IMR-90 (cell line): ENCODE results near the gene WDR13. TPM values are rescaled to one million over a fixed set of nuclear protein-coding genes. Genes with fewer than 3 reads are reported as not detected.

Source experiments
- ATAC-seq: fragments of 200-7000 bp; cut with Tn5 transposase; 2 replicates; pipeline ENCODE4 v1.9.1; 2020; ENCODE audit warnings: low read depth, mild to moderate bottlenecking, moderate library complexity
- BruUV-seq: library from RNA; stranded (reverse); fragments of 400-500 nt; replicated peaks from 2 replicates; lab custom pipeline; 2021; lab: Mats Ljungman, UMichigan
- CTCF ChIA-PET: fragments of 300-600 bp; formaldehyde crosslinking; extraction: SDS; loops from one replicate; lab custom pipeline; 2021; ENCODE audit warnings: antibody characterized with exemption; lab: Yijun Ruan, JAX
- POLR2A ChIA-PET: fragments of 300-600 bp; sonication (Branson Sonifier 250); formaldehyde crosslinking; loops from one replicate; lab custom pipeline; 2022; ENCODE audit warnings: antibody characterized with exemption; ENCODE audit not compliant: unreplicated experiment; lab: Charles Lee
- DNase-seq: peaks from one replicate; pipeline ENCODE4 v3.0.0; 2013
- H2AFZ ChIP-seq: replicated peaks from 2 replicates; pipeline ENCODE3; 2013; ENCODE audit warnings: low read length, mild to moderate bottlenecking; ENCODE audit not compliant: poor library complexity
- H2AK5ac ChIP-seq: 2 replicates; pipeline ENCODE4 v1.6.1; 2013; ENCODE audit warnings: low read depth, low read length, inconsistent platforms
- H2AK9ac ChIP-seq: replicated peaks from 2 replicates; pipeline ENCODE3; 2013; ENCODE audit warnings: mild to moderate bottlenecking, low read depth, low read length, moderate library complexity; ENCODE audit not compliant: poor library complexity
- H2BK120ac ChIP-seq: 2 replicates; pipeline ENCODE4 v1.6.1; 2013; ENCODE audit warnings: low read depth, low read length, inconsistent platforms
- H2BK15ac ChIP-seq: 3 replicates; pipeline ENCODE4 v1.6.1; 2013; ENCODE audit warnings: low read depth, low read length, inconsistent platforms
- H2BK20ac ChIP-seq: 2 replicates; pipeline ENCODE4 v1.6.1; 2013; ENCODE audit warnings: low read depth, mild to moderate bottlenecking, inconsistent platforms, low read length, moderate library complexity
- H2BK5ac ChIP-seq: 2 replicates; pipeline ENCODE4 v1.6.1; 2013; ENCODE audit warnings: mild to moderate bottlenecking, low read depth, low read length, inconsistent platforms; ENCODE audit not compliant: poor library complexity, severe bottlenecking
- H3K14ac ChIP-seq: replicated peaks from 2 replicates; pipeline ENCODE4 v1.6.1; 2013; ENCODE audit warnings: low read depth, low read length, inconsistent platforms
- H3K18ac ChIP-seq: 2 replicates; pipeline ENCODE4 v1.6.1; 2013; ENCODE audit warnings: low read depth, low read length, control low read depth
- H3K23ac ChIP-seq: 2 replicates; pipeline ENCODE4 v1.6.1; 2013; ENCODE audit warnings: low read depth, low read length, inconsistent platforms
- H3K27ac ChIP-seq: 2 replicates; pipeline ENCODE4 v1.5.1; 2013; ENCODE audit warnings: mild to moderate bottlenecking, control low read depth, low read length; ENCODE audit not compliant: insufficient read depth
- H3K27me3 ChIP-seq: 2 replicates; pipeline ENCODE4 v1.6.1; 2013; ENCODE audit warnings: low read length; ENCODE audit not compliant: control insufficient read depth, insufficient read depth
- H3K36me3 ChIP-seq: 2 replicates; pipeline ENCODE4 v1.6.1; 2013; ENCODE audit warnings: low read length, mixed read lengths; ENCODE audit not compliant: control insufficient read depth, insufficient read depth
- H3K4ac ChIP-seq: 2 replicates; pipeline ENCODE4 v1.6.1; 2013; ENCODE audit warnings: low read depth, low read length, inconsistent platforms
- H3K4me1 ChIP-seq: 2 replicates; pipeline ENCODE4 v1.6.1; 2013; ENCODE audit warnings: low read length, mixed read lengths; ENCODE audit not compliant: control insufficient read depth, insufficient read depth
- H3K4me2 ChIP-seq: 2 replicates; pipeline ENCODE4 v1.6.1; 2013; ENCODE audit warnings: low read depth, mild to moderate bottlenecking, control low read depth, low read length, moderate library complexity
- H3K4me3 ChIP-seq: 2 replicates; pipeline ENCODE4 v1.5.1; 2013; ENCODE audit warnings: low read depth, mild to moderate bottlenecking, control low read depth, low read length, moderate library complexity; ENCODE audit not compliant: insufficient read depth
- H3K56ac ChIP-seq: 2 replicates; pipeline ENCODE4 v1.6.1; 2013; ENCODE audit warnings: low read length, inconsistent platforms; ENCODE audit not compliant: insufficient read depth; ENCODE audit errors: extremely low read depth
- H3K79me1 ChIP-seq, 2 experiments: 2 replicates each; pipeline ENCODE4 v1.6.1; 2013; ENCODE audit warnings: low read length in 2 of 2, inconsistent platforms in 1 of 2, low read depth in 1 of 2
- H3K9ac ChIP-seq: 2 replicates; pipeline ENCODE4 v1.6.1; 2013; ENCODE audit warnings: low read depth, low read length, control low read depth
- H3K9me1 ChIP-seq: 2 replicates; pipeline ENCODE4 v1.6.1; 2013; ENCODE audit warnings: low read length, inconsistent platforms; ENCODE audit not compliant: insufficient read depth
- H3K9me3 ChIP-seq: 2 replicates; pipeline ENCODE4 v1.6.1; 2013; ENCODE audit warnings: low read length; ENCODE audit not compliant: control insufficient read depth, insufficient read depth
- H4K20me1 ChIP-seq: 2 replicates; pipeline ENCODE4 v1.6.1; 2013; ENCODE audit warnings: low read length, inconsistent platforms; ENCODE audit not compliant: insufficient read depth
- H4K5ac ChIP-seq: 2 replicates; pipeline ENCODE4 v1.6.1; 2013; ENCODE audit warnings: mild to moderate bottlenecking, low read depth, low read length, control low read depth
- H4K8ac ChIP-seq, 2 experiments: 2 replicates each; pipeline ENCODE4 v1.6.1; 2013; ENCODE audit warnings: low read depth in 2 of 2, low read length in 2 of 2, control low read depth in 1 of 2, inconsistent platforms in 1 of 2
- H4K91ac ChIP-seq: 2 replicates; pipeline ENCODE4 v1.6.1; 2013; ENCODE audit warnings: low read depth, low read length, inconsistent platforms; ENCODE audit not compliant: insufficient read depth
- BHLHE40 ChIP-seq: fragments of 150-350 bp; IDR thresholded peaks from 2 replicates; pipeline ENCODE4 v1.6.1; 2016; ENCODE audit warnings: mild to moderate bottlenecking, low read depth, low read length
- CEBPB ChIP-seq: IDR thresholded peaks from 2 replicates; pipeline ENCODE4 v1.6.1; 2012; ENCODE audit warnings: low read depth, low read length, improper control_type of control experiment
- FOS ChIP-seq: fragments of 150-350 bp; IDR thresholded peaks from 2 replicates; pipeline ENCODE4 v1.6.1; 2016; ENCODE audit warnings: low read depth, low read length
- MAZ ChIP-seq: IDR thresholded peaks from 2 replicates; pipeline ENCODE4 v1.6.1; 2012; ENCODE audit warnings: low read depth, mild to moderate bottlenecking, low read length, improper control_type of control experiment, moderate library complexity, borderline replicate concordance
- MXI1 ChIP-seq: IDR thresholded peaks from 2 replicates; pipeline ENCODE4 v1.6.1; 2012; ENCODE audit warnings: low read depth, mild to moderate bottlenecking, low read length, moderate library complexity, borderline replicate concordance
- NFE2L2 ChIP-seq: fragments of 150-350 bp; IDR thresholded peaks from 2 replicates; pipeline ENCODE4 v1.6.1; 2016; ENCODE audit warnings: low read depth, mild to moderate bottlenecking, low read length
- POLR2A ChIP-seq: IDR thresholded peaks from 2 replicates; pipeline ENCODE4 v1.6.1; 2012; ENCODE audit warnings: mild to moderate bottlenecking, low read depth, low read length
- RCOR1 ChIP-seq: IDR thresholded peaks from 2 replicates; pipeline ENCODE4 v1.6.1; 2012; ENCODE audit warnings: mild to moderate bottlenecking, low read length, improper control_type of control experiment; ENCODE audit not compliant: insufficient replicate concordance
- RFX5 ChIP-seq: IDR thresholded peaks from 2 replicates; pipeline ENCODE4 v1.8.0; 2012; ENCODE audit warnings: low read depth, mild to moderate bottlenecking, low read length, moderate library complexity
- SMC3 ChIP-seq: fragments of 150-350 bp; IDR thresholded peaks from 2 replicates; pipeline ENCODE4 v1.6.1; 2016; ENCODE audit warnings: low read depth, mild to moderate bottlenecking, antibody characterized with exemption, low read length, moderate library complexity
- WGBS, 2 experiments: methylation state at CpG; one replicate each; pipeline versions ENCODE4 v1.1.5 to v1.1.7; 2013; ENCODE audit warnings: missing lambda C conversion rate in 2 of 2; ENCODE audit not compliant: insufficient read length in 1 of 2; ENCODE audit errors: extremely low coverage in 2 of 2; 5-methylcytosine and 5-hydroxymethylcytosine counted together
- dilution Hi-C: fragments of 300-500 bp; cut with HindIII; formaldehyde crosslinking; loops from one replicate; pipeline ENCODE4 v1.14.3; 2018; ENCODE audit warnings: low sequenced_read_pairs; ENCODE audit not compliant: unreplicated experiment
- in situ Hi-C: fragments of 300-500 bp; cut with MboI; formaldehyde crosslinking; loops from 3 replicates; pipeline ENCODE4 v1.14.3; 2019; ENCODE audit warnings: low sequenced_read_pairs, inconsistent platforms, mixed read lengths
- intact Hi-C: fragments of 100-400 bp; cut with micrococcal nuclease; formaldehyde crosslinking; loops from 2 replicates; pipeline ENCODE4 v1.10.0; 2022
- polyA plus RNA-seq, 3 experiments: library from polyadenylated mRNA; depleted of rRNA; stranded (reverse); fragments of >200 nt; gene quantifications; 2 replicates each; pipeline ENCODE4 v1.2.3, GENCODE V29; 2012; ENCODE audit warnings: low replicate concordance in 1 of 3
- total RNA-seq: library from RNA; depleted of rRNA; stranded (reverse); fragments of >200 nt; gene quantifications from 2 replicates; pipeline ENCODE4 v1.2.3, GENCODE V29; 2012

WDR13 gene
- total and polyA plus RNA-seq, 2 of the 4 experiments (the other 2 are of a cell fraction), result 62.7 to 153 TPM

- intact Hi-C loops, result no loop called here
- POLR2A ChIA-PET, result no interaction called here
- no peak for DNase-seq
These were observed 4.3 kb upstream of the WDR13 start for GRCh38 chrX:48592971-48593370.

More at GRCh38 chrX:48592971-48593370, 4.3 kb upstream of the WDR13 start:
- Histone ChIP-seq H2BK20ac (no peak overlapping the region), H3K27me3 (no peaks in the 10 kb centered on the region), H4K8ac (0 out of 4 replicates have a peak overlapping the region, but pooled peaks of 1 of the 2 experiments have one; percentile 15), H2BK120ac (peak overlapping the region; percentile 40; the same call in 1 of the 2 replicates), H3K27ac (no peak overlapping the region), H2AK5ac (no peak overlapping the region), H3K23ac (no peak overlapping the region), H3K4me2 (no peak overlapping the region), H3K56ac (no peak overlapping the region), H3K36me3 (no peaks in the 10 kb centered on the region), H2AK9ac (no peak overlapping the region), H3K4me1 (peaks cover 7% of the 10 kb centered on the region; the same call in 1 of the 2 replicates), H2BK15ac (peak overlapping the region; percentile 50; the same call in 1 of the 3 replicates), H3K18ac (no peak overlapping the region), H3K9me3 (no peaks in the 10 kb centered on the region), H3K4me3 (no peak overlapping the region), H3K79me1 (0 out of 4 replicates have a peak, but pooled peaks cover 0 to 4% of the 10 kb centered on the region in 2 experiments), H3K9ac (no peak overlapping the region), H4K5ac (no peak overlapping the region), H3K4ac (0 out of 2 replicates have a peak overlapping the region, but pooled peaks have one; percentile 24), H3K9me1 (peaks cover 14% of the 10 kb centered on the region; the same call in 1 of the 2 replicates), H4K20me1 (no peaks in the 10 kb centered on the region), H3K14ac (no peak overlapping the region), H2BK5ac (no peak overlapping the region), H4K91ac (no peak overlapping the region), H2AFZ (no peak overlapping the region)
- no peak for ATAC-seq
- dilution Hi-C loops, result no loop called here
- WGBS, 2 experiments, result no CpG with 5 or more reads among the region's 5 CpGs
- TF ChIP-seq POLR2A (no peak), RFX5 (no peak), RCOR1 (no peak), FOS (no peak), NFE2L2 (no peak), MAZ (no peak), BHLHE40 (no peak), CEBPB (no peak), SMC3 (no peak), MXI1 (no peak)
- BruUV-seq, result no TSS peak
- CTCF ChIA-PET, result no interaction called here
- in situ Hi-C loops, result no loop called here
